Measurements from ENCODE around the gene NIPBL.
"Not testable (repeated sequence)": the region's sequence is repeated elsewhere in the genome, so short reads cannot be mapped to it uniquely, and the experiment has no call there.

The NIPBL gene

GRCh38 chr5:37063739-37064138 lies 187.2 kb downstream of the NIPBL start:
- Mint-ChIP-seq H3K4me3 (no peak overlapping the region), H3K27me3 (no peaks in the 10 kb centered on the region), H3K9me3 (no peaks in the 10 kb centered on the region), H3K27ac (no peak overlapping the region), H3K4me1 (no peaks in the 10 kb centered on the region), H3K36me3 (peaks cover 16 to 22% of the 10 kb centered on the region in 2 donors)
- ATAC-seq (replicated peaks) (no peak), DNase-seq (no peak)

GRCh38 chr5:37064442-37064841 lies 187.9 kb downstream of the NIPBL start:
- no peak overlapping the region for H3K4me3 Mint-ChIP-seq
- H3K9me3 Mint-ChIP-seq = no peaks in the 10 kb centered on the region
- ATAC-seq (replicated peaks) = no peak
- H3K4me1 Mint-ChIP-seq = no peaks in the 10 kb centered on the region
- DNase-seq = no peak
- H3K36me3 Mint-ChIP-seq = peaks cover 14 to 19% of the 10 kb centered on the region in 2 donors
- H3K27ac Mint-ChIP-seq = no peak overlapping the region
- H3K27me3 Mint-ChIP-seq = no peaks in the 10 kb centered on the region

GRCh38 chr5:37071487-37071886 lies 194.9 kb downstream of the NIPBL start:
- H3K4me1 Mint-ChIP-seq = no peaks in the 10 kb centered on the region
- no peak overlapping the region for H3K4me3 Mint-ChIP-seq
- no peak overlapping the region for H3K27ac Mint-ChIP-seq
- H3K36me3 Mint-ChIP-seq = peaks cover 0 to 5% of the 10 kb centered on the region in 2 donors
- DNase-seq (no peak), ATAC-seq (replicated peaks) (no peak)
- H3K9me3 Mint-ChIP-seq = no peaks in the 10 kb centered on the region
- H3K27me3 Mint-ChIP-seq = no peaks in the 10 kb centered on the region

- H3K36me3 Mint-ChIP-seq = peaks cover 0 to 5% of the 10 kb centered on the region in 2 donors
- ATAC-seq (replicated peaks) (no peak), DNase-seq (no peak)
- H3K9me3 Mint-ChIP-seq = no peaks in the 10 kb centered on the region
- H3K4me1 Mint-ChIP-seq = no peaks in the 10 kb centered on the region
- no peaks in the 10 kb centered on the region for H3K27me3 Mint-ChIP-seq
- no peak overlapping the region for H3K4me3 Mint-ChIP-seq
- H3K27ac Mint-ChIP-seq = no peak overlapping the region
Observed at GRCh38 chr5:37071901-37072581, 195.5 kb downstream of the NIPBL start.

GRCh38 chr5:37075399-37075950 lies 198.9 kb downstream of the NIPBL start:
- peaks cover 15 to 21% of the 10 kb centered on the region in 2 donors for H3K36me3 Mint-ChIP-seq
- H3K27me3 Mint-ChIP-seq = no peaks in the 10 kb centered on the region

GRCh38 chr5:37077146-37077545 lies 200.6 kb downstream of the NIPBL start:
- ATAC-seq (replicated peaks) (no peak), DNase-seq (no peak)
- Mint-ChIP-seq H3K27ac (no peak overlapping the region), H3K9me3 (peaks cover 0 to 2% of the 10 kb centered on the region in 2 donors), H3K4me3 (no peak overlapping the region), H3K4me1 (no peaks in the 10 kb centered on the region), H3K27me3 (no peaks in the 10 kb centered on the region), H3K36me3 (peaks cover 22 to 25% of the 10 kb centered on the region in 2 donors)

More at GRCh38 chr5:37075399-37075950, 198.9 kb downstream of the NIPBL start:
- ATAC-seq (replicated peaks) (no peak), DNase-seq (no peak)
- Mint-ChIP-seq H3K4me1 (no peaks in the 10 kb centered on the region), H3K9me3 (peaks cover 0 to 2% of the 10 kb centered on the region in 2 donors), H3K27ac (no peak overlapping the region), H3K4me3 (no peak overlapping the region)

- peaks cover 38 to 52% of the 10 kb centered on the region in 2 donors for H3K36me3 Mint-ChIP-seq
- no peaks in the 10 kb centered on the region for H3K27me3 Mint-ChIP-seq
- DNase-seq (no peak), ATAC-seq (replicated peaks) (no peak)
- peaks cover 0 to 2% of the 10 kb centered on the region in 2 donors for H3K9me3 Mint-ChIP-seq
- H3K4me1 Mint-ChIP-seq = no peaks in the 10 kb centered on the region
- no peak overlapping the region for H3K27ac Mint-ChIP-seq
- H3K4me3 Mint-ChIP-seq = no peak overlapping the region
Observed at GRCh38 chr5:37080697-37081096, 204.1 kb downstream of the NIPBL start.

GRCh38 chr5:37082977-37083376 lies 206.4 kb downstream of the NIPBL start:
- not testable (repeated sequence) for H3K27me3 Mint-ChIP-seq; H3K4me3 Mint-ChIP-seq; H3K4me1 Mint-ChIP-seq; ATAC-seq (replicated peaks); H3K27ac Mint-ChIP-seq; DNase-seq; H3K9me3 Mint-ChIP-seq
- H3K36me3 Mint-ChIP-seq = peaks cover 32 to 64% of the 10 kb centered on the region in 2 donors

GRCh38 chr5:37086026-37086425 lies 209.5 kb downstream of the NIPBL start:
- not testable (repeated sequence) for DNase-seq; ATAC-seq (replicated peaks); H3K27me3 Mint-ChIP-seq; H3K27ac Mint-ChIP-seq; H3K4me1 Mint-ChIP-seq; H3K4me3 Mint-ChIP-seq; H3K9me3 Mint-ChIP-seq
- H3K36me3 Mint-ChIP-seq = peaks cover 23 to 49% of the 10 kb centered on the region in 2 donors

DNA sequence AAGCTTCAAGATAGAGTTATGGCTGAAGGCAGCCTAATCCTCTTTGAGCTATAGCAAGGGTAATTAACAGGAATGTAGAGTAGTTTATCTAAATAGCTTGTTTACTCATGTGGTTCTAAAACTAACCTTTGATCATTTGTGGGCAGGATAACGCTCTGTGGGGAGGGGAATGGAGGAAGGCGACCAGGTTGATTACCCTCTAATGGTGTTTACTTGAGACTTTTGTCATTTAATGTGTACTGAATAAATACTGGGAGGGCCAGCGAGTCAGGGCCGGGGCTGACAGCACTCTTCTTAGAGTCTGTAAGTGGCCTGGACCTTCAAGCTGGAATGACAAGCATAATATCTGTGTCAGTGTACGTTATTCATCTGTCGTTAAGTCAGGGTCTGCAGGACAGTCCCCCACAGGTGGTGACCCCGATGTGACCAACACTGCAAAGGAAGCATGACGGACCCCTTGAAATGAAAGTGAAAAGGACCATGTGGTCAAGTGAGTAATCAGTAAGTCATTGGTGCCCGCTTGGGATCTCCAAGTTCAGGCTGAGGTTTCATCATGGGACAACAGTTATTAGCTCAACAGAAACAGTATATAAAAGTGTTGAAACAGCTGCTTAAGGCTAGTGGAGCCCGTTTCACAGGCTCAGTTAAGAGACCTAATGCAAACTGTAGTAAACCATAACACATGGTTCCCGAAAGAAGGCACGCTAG lies 210.1 kb downstream of the NIPBL start:
- no peak for ATAC-seq (replicated peaks)
- H3K36me3 Mint-ChIP-seq = peaks cover 23 to 50% of the 10 kb centered on the region in 2 donors
- no peaks in the 10 kb centered on the region for H3K9me3 Mint-ChIP-seq
- H3K27me3 Mint-ChIP-seq = no peaks in the 10 kb centered on the region
- DNase-seq = no peak
- H3K4me1 Mint-ChIP-seq = no peaks in the 10 kb centered on the region
- no peak overlapping the region for H3K27ac Mint-ChIP-seq
- no peak overlapping the region for H3K4me3 Mint-ChIP-seq

- Mint-ChIP-seq H3K4me1 (no peaks in the 10 kb centered on the region), H3K9me3 (no peaks in the 10 kb centered on the region), H3K36me3 (peaks cover 23 to 51% of the 10 kb centered on the region in 2 donors), H3K27ac (no peak overlapping the region), H3K4me3 (no peak overlapping the region), H3K27me3 (no peaks in the 10 kb centered on the region)
- no peak for DNase-seq
- no peak for ATAC-seq (replicated peaks)
Observed at GRCh38 chr5:37088009-37088408, 211.4 kb downstream of the NIPBL start.

DNA sequence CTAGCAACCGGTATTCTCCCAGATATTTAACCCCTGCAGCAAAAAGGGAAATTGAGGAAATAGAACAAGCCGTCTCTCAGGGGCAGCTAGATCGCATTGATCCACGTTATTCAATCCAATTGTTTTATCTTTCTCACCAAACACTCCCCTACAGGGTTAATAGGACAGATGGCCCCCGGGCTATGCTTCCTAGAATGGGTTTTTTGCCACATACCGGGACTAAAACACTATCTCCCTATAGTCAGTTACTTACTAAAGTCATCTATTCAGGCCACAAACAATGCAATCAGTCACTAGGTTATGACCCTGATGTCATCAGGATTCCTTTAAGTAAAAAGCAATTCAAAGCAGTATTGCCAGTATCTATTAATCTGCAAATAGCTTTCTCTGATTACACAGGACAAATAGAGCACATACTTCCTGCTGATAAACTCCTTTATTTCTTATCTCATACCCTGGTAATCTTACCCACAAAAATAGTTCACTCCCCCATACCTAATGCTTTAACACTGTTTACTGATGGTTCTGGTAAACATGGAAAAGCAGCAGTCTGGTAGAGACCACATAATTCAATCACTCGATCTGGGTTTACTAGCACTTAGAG lies 213.7 kb downstream of the NIPBL start:
- Mint-ChIP-seq H3K36me3 (peaks cover 30 to 53% of the 10 kb centered on the region in 2 donors), H3K27ac (no peak overlapping the region), H3K9me3 (peaks cover 0 to 1% of the 10 kb centered on the region in 2 donors), H3K27me3 (no peaks in the 10 kb centered on the region), H3K4me1 (no peaks in the 10 kb centered on the region), H3K4me3 (no peak overlapping the region)
- no peak for DNase-seq
- ATAC-seq (replicated peaks) = no peak

DNA sequence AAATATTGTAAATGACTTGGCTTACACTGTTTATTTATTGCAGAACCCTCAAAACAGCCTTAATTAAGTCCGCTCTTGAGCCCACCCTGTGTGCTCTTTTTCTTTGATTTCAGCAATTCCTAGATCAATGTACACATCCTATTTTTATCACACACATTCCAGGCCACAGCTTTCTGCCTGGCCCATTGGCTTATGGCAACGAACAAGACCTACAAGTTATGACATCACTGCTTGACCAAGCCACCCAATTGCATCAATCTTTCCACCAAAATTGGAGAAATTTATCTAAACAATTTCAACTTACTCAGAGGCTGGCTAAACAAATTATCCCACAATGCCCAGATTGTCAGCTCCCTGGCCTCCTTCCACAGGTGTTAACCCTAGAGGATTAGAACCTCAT lies 214.2 kb downstream of the NIPBL start:
- H3K27ac Mint-ChIP-seq = no peak overlapping the region
- no peak for DNase-seq
- ATAC-seq (replicated peaks) = no peak
- peaks cover 0 to 1% of the 10 kb centered on the region in 2 donors for H3K9me3 Mint-ChIP-seq
- H3K4me1 Mint-ChIP-seq = no peaks in the 10 kb centered on the region
- no peak overlapping the region for H3K4me3 Mint-ChIP-seq
- H3K36me3 Mint-ChIP-seq = peaks cover 29 to 54% of the 10 kb centered on the region in 2 donors
- no peaks in the 10 kb centered on the region for H3K27me3 Mint-ChIP-seq

GRCh38 chr5:37093795-37094194 lies 217.2 kb downstream of the NIPBL start:
- H3K36me3 Mint-ChIP-seq = peaks cover 44 to 66% of the 10 kb centered on the region in 2 donors
- not testable (repeated sequence) for ATAC-seq (replicated peaks); H3K4me1 Mint-ChIP-seq; H3K27me3 Mint-ChIP-seq; H3K27ac Mint-ChIP-seq; H3K4me3 Mint-ChIP-seq; DNase-seq
- peaks cover 19 to 21% of the 10 kb centered on the region in 2 donors for H3K9me3 Mint-ChIP-seq

Measured in stimulated activated naive B cell treated with anti-CD40 and anti-IgM and Interleukin-4, amounts not matched to agents 10 μg/mL and 1 μg/mL and 100 μg/mL, for 72 hours (primary cell).